ENCODE measurements around the gene WNT9A.
A peak's percentile ranks its signal among the peaks of the same experiment; 100 is the strongest.
"Not testable (repeated sequence)": the region's sequence is repeated elsewhere in the genome, so short reads cannot be mapped to it uniquely, and the experiment has no call there.

Gene WNT9A

DNA sequence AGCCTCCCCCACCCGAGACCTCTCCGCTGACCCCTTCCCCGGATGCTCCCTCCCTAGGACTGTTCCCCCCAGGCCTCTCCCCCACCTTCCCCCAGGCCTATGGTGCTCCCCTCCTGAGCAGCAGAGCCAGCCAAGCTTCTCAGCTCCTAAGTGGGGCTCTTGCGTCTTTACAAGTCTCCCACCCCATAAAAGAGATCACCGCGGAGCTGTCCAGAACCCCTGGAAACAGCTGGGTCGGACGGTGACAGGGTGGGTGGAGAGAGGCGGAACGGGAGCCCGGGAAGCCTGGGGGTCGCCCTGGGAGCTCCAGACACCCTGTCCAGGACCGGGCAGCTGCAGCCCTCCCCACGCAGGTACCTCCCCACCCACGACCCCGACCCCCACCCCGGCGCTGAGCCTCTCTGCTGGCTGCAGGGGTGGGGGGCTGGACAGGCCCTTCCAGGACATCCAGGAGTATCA is 61.2 kb downstream of the WNT9A start:
- DNase-seq (ENCODE audit: low spot score) = no peak

DNA sequence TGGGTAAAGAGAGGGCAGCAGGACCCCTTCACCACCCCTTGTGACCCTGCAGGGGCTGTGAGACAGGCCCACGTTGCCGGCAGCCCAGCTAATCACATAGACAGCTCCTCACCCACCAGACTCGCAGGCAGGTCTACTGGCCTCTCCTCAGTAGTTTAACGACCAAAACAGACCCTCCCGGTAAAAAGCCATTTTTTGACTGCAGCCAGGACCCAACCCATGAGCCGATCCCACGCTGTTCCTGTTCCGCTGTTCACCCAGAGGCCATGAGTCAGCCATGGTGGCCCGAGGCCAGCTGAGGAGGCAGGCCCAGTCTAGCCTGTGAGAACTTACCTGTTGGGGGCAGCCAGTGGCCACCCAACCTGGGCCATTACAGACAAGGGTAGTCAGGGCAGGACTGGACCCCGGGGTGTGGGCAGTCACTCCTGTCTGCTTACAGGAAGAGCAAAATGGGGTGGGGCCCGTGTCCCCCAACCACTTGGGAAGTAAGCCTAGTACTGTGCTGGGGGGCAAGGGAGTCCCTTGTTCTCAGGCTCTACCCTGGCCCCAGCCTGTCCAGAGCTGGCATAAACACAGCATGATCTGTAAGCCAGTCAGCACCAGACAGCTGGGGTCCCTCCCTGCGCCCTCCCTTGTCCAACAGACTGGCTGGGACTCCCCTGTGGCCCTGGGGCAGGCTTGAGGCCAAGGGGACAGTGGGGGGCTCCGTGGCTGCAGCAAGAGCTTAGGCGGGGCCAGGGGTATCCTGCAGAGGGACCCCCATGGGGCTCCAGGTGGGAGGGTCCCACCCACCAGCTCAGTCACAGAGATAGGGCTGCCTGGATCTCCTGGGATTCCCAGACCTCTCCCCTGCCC is 61.9 kb downstream of the WNT9A start:
- DNase-seq (ENCODE audit: low spot score) = peak; percentile 18

DNA sequence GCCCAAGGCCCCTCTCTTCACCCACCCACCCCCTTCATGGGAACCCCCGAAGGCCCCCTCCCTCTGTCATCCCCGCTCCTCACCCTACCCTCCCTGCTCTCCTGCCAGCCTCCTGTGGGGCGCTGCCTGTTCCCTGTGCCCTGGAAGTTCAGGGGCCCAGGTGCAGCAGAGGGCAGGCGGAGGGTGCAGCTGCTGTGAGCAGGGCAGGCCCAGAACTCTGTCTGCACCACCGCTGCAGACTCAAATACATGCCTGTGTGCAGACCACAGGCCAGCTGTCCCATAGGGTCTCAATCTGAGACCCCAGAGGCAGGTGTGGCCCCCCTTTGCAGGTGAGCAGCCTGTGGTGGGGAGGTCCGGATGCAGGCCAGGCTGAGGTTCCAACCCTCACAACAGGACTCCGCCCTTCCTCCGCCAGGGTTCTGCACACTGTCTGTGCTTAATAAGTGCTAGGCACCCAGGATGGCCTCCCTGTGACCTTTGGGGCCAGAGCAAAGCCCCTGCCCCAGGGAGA is 62.5 kb downstream of the WNT9A start:
- no peak for DNase-seq (ENCODE audit: low spot score)

GRCh38 chr1:227884370-227885134 is 63.2 kb downstream of the WNT9A start:
- DNase-seq (ENCODE audit: low spot score) = no peak

- DNase-seq (ENCODE audit: low spot score) = no peak
Observed at GRCh38 chr1:227883641-227884301, 64.0 kb downstream of the WNT9A start.

DNA sequence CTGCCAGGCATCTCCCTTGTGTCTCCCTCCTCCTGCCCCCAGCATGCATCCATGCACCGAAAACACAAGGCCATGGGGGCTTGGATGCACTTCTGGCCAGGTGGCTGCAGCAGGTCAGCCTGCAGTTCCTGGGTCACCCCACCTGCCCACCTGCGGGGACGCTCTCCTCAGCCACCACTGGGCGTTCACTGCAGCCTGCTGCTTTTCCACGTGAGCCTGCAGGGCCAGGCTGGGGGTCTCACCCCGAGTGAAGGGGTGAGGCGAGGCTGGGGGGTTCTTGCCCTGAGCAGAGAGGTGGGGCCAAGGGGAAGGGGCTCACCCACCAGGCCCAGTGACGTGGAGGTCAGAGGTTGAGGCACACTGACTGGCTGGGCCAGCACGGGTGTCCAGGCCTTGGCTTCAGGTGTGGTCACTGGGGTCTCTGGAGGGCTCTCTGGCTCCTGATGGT is 64.6 kb downstream of the WNT9A start:
- DNase-seq (ENCODE audit: low spot score) = no peak

GRCh38 chr1:227880342-227880924 is 67.3 kb downstream of the WNT9A start:
- no peak for DNase-seq (ENCODE audit: low spot score)

DNA sequence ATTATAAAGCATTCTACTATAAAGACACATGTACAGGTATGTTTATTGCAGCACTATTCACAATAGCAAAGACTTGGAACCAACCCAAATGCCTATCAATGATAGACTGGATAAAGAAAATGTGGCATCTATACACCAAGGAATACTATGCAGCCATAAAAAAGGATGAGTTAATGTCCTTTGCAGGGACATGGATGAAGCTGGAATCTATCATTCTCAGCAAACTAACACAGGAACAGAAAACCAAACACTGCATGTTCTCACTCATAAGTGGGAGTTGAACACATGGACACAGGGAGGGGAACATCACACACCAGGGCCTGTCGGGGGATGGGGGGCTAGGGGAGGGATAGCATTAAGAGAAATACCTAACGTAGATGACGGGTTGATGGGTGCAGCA is 69.9 kb downstream of the WNT9A start:
- not testable (repeated sequence) for DNase-seq (ENCODE audit: low spot score)

DNA sequence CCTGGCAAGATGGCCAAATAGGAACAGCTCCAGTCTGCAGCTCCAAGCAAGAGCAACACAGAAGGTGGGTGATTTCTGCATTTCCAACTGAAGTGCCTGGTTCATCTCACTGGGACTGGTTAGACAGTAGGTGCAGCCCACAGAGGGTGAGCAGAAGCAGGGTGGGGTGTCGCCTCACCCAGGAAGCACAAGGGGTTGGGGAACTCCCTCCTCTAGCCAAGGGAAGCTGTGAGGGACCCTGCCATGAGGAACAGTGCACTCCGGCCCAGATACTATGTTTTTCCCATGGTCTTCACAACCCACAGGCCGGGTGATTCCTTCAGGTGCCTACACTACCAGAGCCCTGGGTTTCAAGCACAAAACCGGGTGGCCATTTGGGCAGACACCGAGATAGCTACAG is 75.8 kb downstream of the WNT9A start:
- DNase-seq (ENCODE audit: low spot score) = not testable (repeated sequence)

GRCh38 chr1:227870366-227870765 is 77.4 kb downstream of the WNT9A start:
- DNase-seq (ENCODE audit: low spot score) = no peak

- no peak for DNase-seq (ENCODE audit: low spot score)
Observed at GRCh38 chr1:227869851-227870305, 77.9 kb downstream of the WNT9A start.

- no peak for DNase-seq (ENCODE audit: low spot score)
Observed at GRCh38 chr1:227869279-227869842, 78.4 kb downstream of the WNT9A start.

All from HuH-7.5 (cell line).